OCI-LY7 (cell line): ENCODE results near the gene ATR. TPM values are rescaled to one million over a fixed set of nuclear protein-coding genes. Genes with fewer than 3 reads are reported as not detected.

Experiments
- BruUV-seq: library from RNA; stranded (reverse); fragments of 400-500 nt; replicated peaks from 2 replicates; lab custom pipeline; 2021; lab: Mats Ljungman, UMichigan
- CTCF ChIA-PET: fragments of 300-600 bp; sonication (Branson Sonifier 250); formaldehyde crosslinking; loops from one replicate; lab custom pipeline; 2022; ENCODE audit warnings: antibody characterized with exemption; ENCODE audit not compliant: unreplicated experiment; lab: Charles Lee
- POLR2A ChIA-PET: fragments of 300-600 bp; sonication (Branson Sonifier 250); formaldehyde crosslinking; loops from one replicate; lab custom pipeline; 2022; ENCODE audit warnings: antibody characterized with exemption; lab: Charles Lee
- DNase-seq: peaks from one replicate; pipeline ENCODE4 v3.0.0-alpha.2; 2015; ENCODE audit warnings: low spot score
- H2AFZ ChIP-seq: fragments of 200-600 bp; sonication (generic), shearing (Covaris generic); 2 replicates; pipeline ENCODE4 v1.6.1; 2014; ENCODE audit warnings: mild to moderate bottlenecking, antibody characterized with exemption, low read length, moderate library complexity
- H3K27ac ChIP-seq: fragments of 200-600 bp; sonication (generic); 2 replicates; pipeline ENCODE4 v1.5.1; 2014; ENCODE audit warnings: mixed run types, low read depth, mild to moderate bottlenecking, moderate library complexity, low read length, inconsistent platforms; ENCODE audit not compliant: poor library complexity, severe bottlenecking
- H3K36me3 ChIP-seq: fragments of 200-600 bp; sonication (generic); 2 replicates; pipeline ENCODE4 v1.6.1; 2014; ENCODE audit warnings: mild to moderate bottlenecking, antibody characterized with exemption, low read length, moderate library complexity, mixed read lengths; ENCODE audit not compliant: insufficient read depth
- H3K4me1 ChIP-seq: fragments of 200-600 bp; sonication (generic); 2 replicates; pipeline ENCODE4 v1.5.1; 2014; ENCODE audit warnings: mild to moderate bottlenecking, low read length; ENCODE audit not compliant: insufficient read depth, poor library complexity, severe bottlenecking
- H3K4me2 ChIP-seq: fragments of 200-600 bp; sonication (generic); 2 replicates; pipeline ENCODE4 v1.6.1; 2014; ENCODE audit warnings: mild to moderate bottlenecking, low read length
- H3K4me3 ChIP-seq: fragments of 200-600 bp; sonication (generic); 2 replicates; pipeline ENCODE4 v1.5.1; 2014; ENCODE audit warnings: mild to moderate bottlenecking, low read depth, low read length; ENCODE audit not compliant: poor library complexity, severe bottlenecking
- H3K79me2 ChIP-seq: fragments of 200-600 bp; sonication (generic); 2 replicates; pipeline ENCODE4 v1.6.1; 2016; ENCODE audit warnings: low read depth, mild to moderate bottlenecking, low read length, moderate library complexity, mixed read lengths; ENCODE audit not compliant: insufficient read depth
- H3K9me2 ChIP-seq: fragments of 200-600 bp; sonication (generic); 2 replicates; pipeline ENCODE4 v1.6.1; 2016; ENCODE audit warnings: mild to moderate bottlenecking, low read length, mixed read lengths; ENCODE audit not compliant: insufficient read depth
- H3K9me3 ChIP-seq: fragments of 200-600 bp; sonication (generic); 2 replicates; pipeline ENCODE4 v1.6.1; 2014; ENCODE audit warnings: mild to moderate bottlenecking, mixed run types, low read length, mixed read lengths
- H4K20me1 ChIP-seq: fragments of 200-600 bp; sonication (generic); 2 replicates; pipeline ENCODE4 v1.6.1; 2014; ENCODE audit warnings: mild to moderate bottlenecking, antibody characterized with exemption, low read length, moderate library complexity, mixed read lengths; ENCODE audit not compliant: insufficient read depth
- EZH2phosphoT487 ChIP-seq: fragments of 200-600 bp; sonication (generic); IDR thresholded peaks from 2 replicates; pipeline ENCODE4 v1.6.1; 2018; ENCODE audit warnings: low read depth, borderline replicate concordance, mild to moderate bottlenecking, mixed run types, antibody characterized with exemption, low read length, moderate library complexity, mixed read lengths
- intact Hi-C: fragments of 100-400 bp; cut with micrococcal nuclease; formaldehyde crosslinking; loops from one replicate; pipeline ENCODE4 v1.10.0; 2022; ENCODE audit not compliant: unreplicated experiment
- total RNA-seq, 2 experiments: library from RNA; depleted of rRNA in 1 of 2; stranded (reverse); fragments of >200 nt in 1 of 2; shearing (Covaris generic) in 1 of 2; gene quantifications; 2 replicates each; pipeline ENCODE4 v1.2.3, GENCODE V29; 2014 to 2022
- TF ChIP-seq, protein P1 (sequence below): fragments of 200-600 bp; sonication (generic); conservative IDR thresholded peaks from 2 replicates; pipeline ENCODE4 v1.5.1; 2014; ENCODE audit warnings: mild to moderate bottlenecking, antibody characterized with exemption, low read length, moderate library complexity, mixed read lengths

ATR gene
- total RNA-seq, 2 experiments from 2014 or later: 27.1 to 49.5 TPM

DNA sequence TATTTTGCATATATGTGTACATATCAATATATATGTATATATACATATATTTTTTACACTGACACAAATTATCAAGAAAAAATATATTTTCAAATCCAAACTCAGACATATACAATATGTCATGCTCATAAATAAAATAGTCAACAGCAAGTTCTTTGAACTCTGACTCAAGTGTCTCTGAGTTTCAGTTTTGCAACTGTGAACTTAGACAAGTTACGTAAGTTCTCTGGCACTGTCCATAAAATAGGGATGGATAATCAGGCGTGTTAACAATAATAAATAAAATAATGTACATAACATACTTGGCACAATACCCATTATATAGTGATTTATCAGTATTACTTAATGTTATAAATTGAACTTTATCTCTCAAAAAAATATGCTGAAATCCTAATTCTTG is 118.6 kb downstream of the ATR start:
- no peak overlapping the region for H3K4me3 ChIP-seq
- ChIA-PET CTCF (no interaction called here), POLR2A (no interaction called here)
- no peaks in the 10 kb centered on the region for H3K4me1 ChIP-seq
- TF ChIP-seq, protein P1, sequence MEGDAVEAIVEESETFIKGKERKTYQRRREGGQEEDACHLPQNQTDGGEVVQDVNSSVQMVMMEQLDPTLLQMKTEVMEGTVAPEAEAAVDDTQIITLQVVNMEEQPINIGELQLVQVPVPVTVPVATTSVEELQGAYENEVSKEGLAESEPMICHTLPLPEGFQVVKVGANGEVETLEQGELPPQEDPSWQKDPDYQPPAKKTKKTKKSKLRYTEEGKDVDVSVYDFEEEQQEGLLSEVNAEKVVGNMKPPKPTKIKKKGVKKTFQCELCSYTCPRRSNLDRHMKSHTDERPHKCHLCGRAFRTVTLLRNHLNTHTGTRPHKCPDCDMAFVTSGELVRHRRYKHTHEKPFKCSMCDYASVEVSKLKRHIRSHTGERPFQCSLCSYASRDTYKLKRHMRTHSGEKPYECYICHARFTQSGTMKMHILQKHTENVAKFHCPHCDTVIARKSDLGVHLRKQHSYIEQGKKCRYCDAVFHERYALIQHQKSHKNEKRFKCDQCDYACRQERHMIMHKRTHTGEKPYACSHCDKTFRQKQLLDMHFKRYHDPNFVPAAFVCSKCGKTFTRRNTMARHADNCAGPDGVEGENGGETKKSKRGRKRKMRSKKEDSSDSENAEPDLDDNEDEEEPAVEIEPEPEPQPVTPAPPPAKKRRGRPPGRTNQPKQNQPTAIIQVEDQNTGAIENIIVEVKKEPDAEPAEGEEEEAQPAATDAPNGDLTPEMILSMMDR: no peak
- TF ChIP-seq EZH2phosphoT487: no peak
- H4K20me1 ChIP-seq: no peaks in the 10 kb centered on the region
- H3K4me2 ChIP-seq: no peak overlapping the region
- no peak overlapping the region for H2AFZ ChIP-seq
- DNase-seq: no peak
- peaks cover 76% of the 10 kb centered on the region for H3K36me3 ChIP-seq
- no peaks in the 10 kb centered on the region for H3K9me3 ChIP-seq
- H3K79me2 ChIP-seq: no peaks in the 10 kb centered on the region
- H3K9me2 ChIP-seq: no peaks in the 10 kb centered on the region
- intact Hi-C loops: no loop called here
- BruUV-seq: no TSS peak
- H3K27ac ChIP-seq: no peak overlapping the region

DNA sequence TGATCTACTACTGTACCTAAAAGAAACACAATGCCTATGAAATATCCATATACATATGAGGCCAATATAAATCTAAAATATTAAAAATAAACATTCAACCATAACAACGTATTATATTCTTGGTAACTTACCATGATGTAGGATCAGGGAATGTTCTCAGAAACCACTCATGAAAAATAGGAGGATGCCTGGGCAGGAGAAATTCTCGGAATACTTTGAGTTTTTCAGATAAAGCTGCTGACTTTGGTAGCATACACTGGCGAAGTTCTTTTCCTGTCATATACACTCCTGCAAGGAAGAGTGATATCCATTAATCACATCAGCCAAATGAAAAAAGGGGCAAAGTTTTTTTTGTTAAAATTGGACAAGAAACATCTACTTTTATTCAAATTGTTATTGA is 119.4 kb downstream of the ATR start:
- no TSS peak for BruUV-seq
- intact Hi-C loops: no loop called here
- peaks cover 76% of the 10 kb centered on the region for H3K36me3 ChIP-seq

DNA sequence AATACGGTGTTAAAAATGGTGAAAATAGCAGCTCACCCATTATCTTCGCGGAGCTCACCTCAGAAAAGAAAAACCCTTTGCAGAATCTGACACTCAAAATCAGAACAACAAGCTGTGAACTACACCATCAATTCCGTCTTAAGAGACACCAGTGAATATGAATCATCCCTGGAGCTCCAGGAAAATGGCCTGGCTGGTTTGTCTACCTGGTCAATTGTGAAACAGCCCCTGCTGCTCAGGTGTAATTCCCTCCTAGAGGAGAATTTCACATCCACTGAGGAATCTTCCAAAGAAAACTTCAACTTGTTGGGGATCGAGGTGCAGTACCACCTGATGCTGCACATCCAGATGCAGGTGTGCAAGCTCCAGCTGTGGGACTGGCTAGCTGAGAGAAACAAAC is 127.7 kb downstream of the ATR start:
- CTCF ChIA-PET: no interaction called here
- H4K20me1 ChIP-seq: peaks cover 9% of the 10 kb centered on the region; the same call in 1 of the 2 replicates
- H3K4me3 ChIP-seq: no peak overlapping the region
- peaks cover 61% of the 10 kb centered on the region for H3K36me3 ChIP-seq
- no TSS peak for BruUV-seq
- intact Hi-C loops: no loop called here
- H3K9me2 ChIP-seq: no peaks in the 10 kb centered on the region
- POLR2A ChIA-PET: interaction anchor here (0.5 to 1.6 kb wide), 2 partner anchors 15 to 70 kb away, joined by 3 to 5 read pairs; no protein-coding TSS in a partner anchor
- no peak overlapping the region for H2AFZ ChIP-seq
- no peak for TF ChIP-seq EZH2phosphoT487
- TF ChIP-seq, protein P1: no peak
- no peak for DNase-seq
- H3K9me3 ChIP-seq: no peaks in the 10 kb centered on the region
- no peak overlapping the region for H3K27ac ChIP-seq
- peaks cover 21% of the 10 kb centered on the region for H3K79me2 ChIP-seq
- H3K4me2 ChIP-seq: no peak overlapping the region
- peaks cover 16% of the 10 kb centered on the region for H3K4me1 ChIP-seq

More for the DNA sequence above, 119.4 kb downstream of the ATR start:
- ChIA-PET CTCF (no interaction called here), POLR2A (no interaction called here)
- Histone ChIP-seq H3K9me3 (no peaks in the 10 kb centered on the region), H3K4me2 (no peak overlapping the region), H3K27ac (no peak overlapping the region), H3K4me3 (no peak overlapping the region), H3K9me2 (no peaks in the 10 kb centered on the region), H3K4me1 (no peaks in the 10 kb centered on the region), H2AFZ (no peak overlapping the region), H4K20me1 (no peaks in the 10 kb centered on the region), H3K79me2 (no peaks in the 10 kb centered on the region)
- TF ChIP-seq, protein P1: no peak
- no peak for TF ChIP-seq EZH2phosphoT487
- no peak for DNase-seq
